ENCODE data around the gene CFAP299. TPM values are rescaled to one million over a fixed set of nuclear protein-coding genes. Genes with fewer than 3 reads are reported as not detected.

CFAP299 gene
- total RNA-seq, 3 donors from 2014 or later, result not detected

GRCh38 chr4:80873571-80873970 lies 538.0 kb downstream of the CFAP299 start:
- no peaks in the 10 kb centered on the region for H3K9me3 ChIP-seq
- intact Hi-C loops (cut with DNase I, micrococcal nuclease), result no loop called here
- ATAC-seq (no peak), DNase-seq (no peak)
- no peak overlapping the region for H3K4me3 ChIP-seq
- H3K36me3 ChIP-seq (ENCODE audit: low read depth), result no peaks in the 10 kb centered on the region
- H3K4me1 ChIP-seq (ENCODE audit: low read depth), result no peaks in the 10 kb centered on the region
- TF ChIP-seq CTCF (IDR thresholded peaks at IDR 0.05), result no peak

GRCh38 chr4:80874979-80875378 lies 539.4 kb downstream of the CFAP299 start:
- no peak for TF ChIP-seq CTCF (IDR thresholded peaks at IDR 0.05)
- H3K36me3 ChIP-seq (ENCODE audit: low read depth), result no peaks in the 10 kb centered on the region
- ATAC-seq, result no peak
- DNase-seq, result no peak
- H3K9me3 ChIP-seq, result no peaks in the 10 kb centered on the region
- H3K4me1 ChIP-seq (ENCODE audit: low read depth), result no peaks in the 10 kb centered on the region
- no peak overlapping the region for H3K4me3 ChIP-seq
- intact Hi-C loops (cut with DNase I, micrococcal nuclease), result no loop called here

- no peaks in the 10 kb centered on the region for H3K4me1 ChIP-seq (ENCODE audit: low read depth)
- intact Hi-C loops (cut with DNase I, micrococcal nuclease), result no loop called here
- no peak overlapping the region for H3K4me3 ChIP-seq
- H3K36me3 ChIP-seq (ENCODE audit: low read depth), result no peaks in the 10 kb centered on the region
- no peak for DNase-seq
- H3K9me3 ChIP-seq, result no peaks in the 10 kb centered on the region
- ATAC-seq, result peak; percentile 30
- TF ChIP-seq CTCF (IDR thresholded peaks at IDR 0.05), result no peak
Measured at GRCh38 chr4:80875642-80876041, 540.1 kb downstream of the CFAP299 start.

GRCh38 chr4:80876810-80877209 lies 541.3 kb downstream of the CFAP299 start:
- no peak for DNase-seq
- Histone ChIP-seq H3K36me3 (ENCODE audit: low read depth) (no peaks in the 10 kb centered on the region), H3K4me1 (ENCODE audit: low read depth) (no peaks in the 10 kb centered on the region), H3K4me3 (no peak overlapping the region), H3K9me3 (no peaks in the 10 kb centered on the region)
- intact Hi-C loops (cut with DNase I, micrococcal nuclease), result no loop called here
- TF ChIP-seq CTCF (IDR thresholded peaks at IDR 0.05), result no peak
- no peak for ATAC-seq

GRCh38 chr4:80878218-80878617 lies 542.7 kb downstream of the CFAP299 start:
- H3K9me3 ChIP-seq, result no peaks in the 10 kb centered on the region
- no peak for ATAC-seq
- TF ChIP-seq CTCF (IDR thresholded peaks at IDR 0.05), result no peak
- H3K36me3 ChIP-seq (ENCODE audit: low read depth), result no peaks in the 10 kb centered on the region
- H3K4me3 ChIP-seq, result no peak overlapping the region
- intact Hi-C loops (cut with DNase I, micrococcal nuclease), result no loop called here
- no peak for DNase-seq
- no peaks in the 10 kb centered on the region for H3K4me1 ChIP-seq (ENCODE audit: low read depth)
